HepG2 (cell line): ENCODE data around the gene APRT. TPM values are rescaled to one million over a fixed set of nuclear protein-coding genes. Genes with fewer than 3 reads are reported as not detected.

Experiments used
- AGO1 ChIP-seq: fragments of 200-400 bp; formaldehyde crosslinking; IDR thresholded peaks from 2 replicates; pipeline ENCODE4 v1.6.1; 2017; ENCODE audit warnings: mild to moderate bottlenecking, low read depth, low read length, moderate library complexity; ENCODE audit not compliant: poor library complexity, severe bottlenecking
- ATF6 ChIP-seq: sonication (generic); formaldehyde crosslinking; conservative IDR thresholded peaks from 2 replicates; pipeline ENCODE4 v1.4.0; 2020; ENCODE audit warnings: missing genetic modification reagents
- FUBP1 ChIP-seq: sonication (generic); formaldehyde crosslinking; IDR thresholded peaks from 2 replicates; pipeline ENCODE4 v1.5.1; 2020; ENCODE audit warnings: missing genetic modification reagents, mild to moderate bottlenecking, borderline replicate concordance
- GMEB1 ChIP-seq: sonication (generic); formaldehyde crosslinking; IDR thresholded peaks from 2 replicates; pipeline ENCODE4 v1.5.1; 2020; ENCODE audit warnings: missing genetic modification reagents, mild to moderate bottlenecking, borderline replicate concordance
- HDAC6 ChIP-seq: fragments of 200-600 bp; sonication (generic); IDR thresholded peaks from 2 replicates; pipeline ENCODE4 v1.7.0; 2017; ENCODE audit warnings: mild to moderate bottlenecking, antibody characterized with exemption, low read length, low read depth
- ISX ChIP-seq: sonication (generic); formaldehyde crosslinking; conservative IDR thresholded peaks from 2 replicates; pipeline ENCODE4 v1.5.0; 2020; ENCODE audit warnings: missing genetic modification reagents
- SP1 ChIP-seq, 2 experiments: fragments of 450-650 bp in 1 of 2; sonication (generic) in 1 of 2; formaldehyde crosslinking in 1 of 2; IDR thresholded peaks; 2 replicates each; pipeline versions ENCODE4 v1.4.0 to v1.6.1; 2016 to 2020; ENCODE audit warnings: missing genetic modification reagents in 1 of 2
- TBX2 ChIP-seq: sonication (generic); formaldehyde crosslinking; IDR thresholded peaks from 2 replicates; pipeline ENCODE4 v1.5.0; 2020; ENCODE audit warnings: missing genetic modification reagents, mild to moderate bottlenecking, borderline replicate concordance
- TEF ChIP-seq: sonication (generic); formaldehyde crosslinking; IDR thresholded peaks from 2 replicates; pipeline ENCODE4 v1.5.0; 2020; ENCODE audit warnings: missing genetic modification reagents
- ZBTB20 ChIP-seq: sonication (generic); formaldehyde crosslinking; IDR thresholded peaks from 2 replicates; pipeline ENCODE4 v1.8.1; 2023; ENCODE audit warnings: missing genetic modification reagents, low read depth, mild to moderate bottlenecking, borderline replicate concordance
- ZFX ChIP-seq: sonication (generic); formaldehyde crosslinking; IDR thresholded peaks from 2 replicates; pipeline ENCODE4 v1.4.0; 2020; ENCODE audit warnings: mild to moderate bottlenecking, low read depth, missing genetic modification reagents, moderate library complexity
- ZHX1 ChIP-seq: sonication (generic); formaldehyde crosslinking; IDR thresholded peaks from 2 replicates; pipeline ENCODE4 v1.8.1; 2022; ENCODE audit warnings: low read depth, mild to moderate bottlenecking, missing genetic modification reagents
- ZNF383 ChIP-seq: sonication (generic); formaldehyde crosslinking; IDR thresholded peaks from 2 replicates; pipeline ENCODE4 v1.4.0; 2020; ENCODE audit warnings: missing genetic modification reagents, mild to moderate bottlenecking, borderline replicate concordance
- ZNF710 ChIP-seq: sonication (generic); formaldehyde crosslinking; IDR thresholded peaks from 2 replicates; pipeline ENCODE4 v1.5.0; 2020; ENCODE audit warnings: mild to moderate bottlenecking, missing genetic modification reagents, borderline replicate concordance
- polyA plus RNA-seq, 8 experiments: library from polyadenylated mRNA; depleted of rRNA in 3 of 8; stranded (reverse) in 7 of 8; unstranded in 1 of 8; fragments of >200 nt; fragmentation: Illumina TruSeq in 4 of 8; extraction: Trizol in 4 of 8; gene quantifications; 2 replicates each; pipeline versions ENCODE4 v1.2.1 to v1.2.3, GENCODE V29; 2011 to 2016; ENCODE audit warnings: low read depth in 4 of 8, missing spikeins in 1 of 8, mixed read lengths in 1 of 8; ENCODE audit not compliant: insufficient read depth in 1 of 8
- total RNA-seq, 5 experiments: library from RNA; depleted of rRNA; stranded (reverse); fragments of >200 nt; fragmentation: Illumina TruSeq; extraction: Trizol; gene quantifications; 2 replicates each; pipeline ENCODE4 v1.2.3, GENCODE V29; 2016; ENCODE audit warnings: low read depth in 1 of 5

Gene APRT
- total and polyA plus RNA-seq, 2 of the 13 experiments (the other 11 are each of a cell fraction or from before 2014, with no cell fraction given): 155 to 242 TPM

- TF ChIP-seq FUBP1 (CRISPR knock-in tag) (no peak), TBX2 (CRISPR knock-in tag) (no peak), ZHX1 (CRISPR knock-in tag) (no peak), ATF6 (CRISPR knock-in tag) (peak; percentile 78; the same call in 1 of the 2 replicates), ZNF383 (CRISPR knock-in tag) (no peak), TEF (CRISPR knock-in tag) (peak; percentile 88), GMEB1 (no peak; the same call in 1 of the 2 replicates), AGO1 (no peak), ISX (peak; percentile 84; the same call in 1 of the 2 replicates), ZBTB20 (CRISPR knock-in tag) (no peak; the same call in 1 of the 2 replicates), ZNF710 (CRISPR knock-in tag) (peak; percentile 60), HDAC6 (no peak), ZFX (peak; percentile 89), SP1 (IDR thresholded peaks at IDR 0.05) (no peak), SP1 (CRISPR knock-in tag; IDR thresholded peaks at IDR 0.05) (peak; percentile 91)
Observed at GRCh38 chr16:88803264-88803987, 8.3 kb downstream of the APRT start, which contains the start of gene CDT1 (continued).
